H1 (cell line): ENCODE measurements around the gene THAP2. TPM values are rescaled to one million over a fixed set of nuclear protein-coding genes. Genes with fewer than 3 reads are reported as not detected.

Source experiments
- ASH2L ChIP-seq: fragments of 200-600, 300-600 bp; sonication (generic); IDR thresholded peaks from one replicate; pipeline ENCODE4 v1.7.1; 2017; ENCODE audit warnings: low read length
- HDAC6 ChIP-seq: IDR thresholded peaks from one replicate; pipeline ENCODE4 v1.7.1; 2012; ENCODE audit warnings: low read depth, mild to moderate bottlenecking, inconsistent platforms, low read length, moderate library complexity
- polyA plus RNA-seq, 7 experiments: library from polyadenylated mRNA; depleted of rRNA in 3 of 7; stranded (reverse) in 5 of 7; unstranded in 2 of 7; fragments of >200 nt in 5 of 7; fragments of 200-250 nt in 2 of 7; gene quantifications; 1 replicate in 5 of 7; 2 replicates in 1 of 7; 4 replicates in 1 of 7; pipeline versions ENCODE4 v1.2.1 to v1.2.3, GENCODE V29; 2011 to 2013; ENCODE audit warnings: missing spikeins in 2 of 7, mixed read lengths in 2 of 7
- small RNA-seq: library from polyadenylated mRNA; stranded (forward); fragments of <200 nt; extraction: miRNeasy Mini kit (QIAGEN cat#:217004); gene quantifications from one replicate; pipeline ENCODE3, GENCODE V24; 2013; ENCODE audit not compliant: insufficient read depth
- total RNA-seq: library from RNA; stranded (reverse); fragmentation: NEBNext Ultra II Directional; extraction: Animal tissue kit (Norgen Biotek cat#: 25700); gene quantifications from 2 replicates; pipeline ENCODE4 v1.2.1, GENCODE V29; 2021

The THAP2 gene
- total and polyA plus RNA-seq, 2 of the 8 experiments (the other 6 are each of a cell fraction or from before 2014, with no cell fraction given): 1.8 to 5.3 TPM

DNA sequence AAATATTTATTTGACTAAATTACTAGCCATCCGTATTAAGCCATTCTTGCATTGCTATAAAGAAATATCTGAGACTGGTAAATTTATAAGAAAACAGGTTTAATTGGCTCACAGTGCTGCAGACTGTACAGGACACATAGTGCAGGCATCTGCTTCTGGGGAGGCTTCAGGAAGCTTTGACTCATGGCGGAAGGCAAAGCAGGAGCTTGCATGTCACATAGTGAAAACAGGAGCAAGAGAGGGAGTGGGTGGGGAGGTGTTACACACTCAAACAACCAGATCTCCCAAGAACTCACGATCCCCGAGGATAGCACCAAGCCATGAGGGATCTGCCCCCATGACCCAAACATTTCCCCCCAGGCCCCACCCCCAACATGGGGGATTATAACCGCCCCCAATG lies 63.9 kb downstream of the THAP2 start (continued):
- no peak for TF ChIP-seq HDAC6
- no peak for TF ChIP-seq ASH2L

Small RNA genes lying within 50 kb of the gene (small RNA-seq; reads per million reads assigned to genes)
- gene RF00560: not detected

Other genes with a start within 250 kb of the THAP2 start
- 0.15 and 0.19 TPM in 2 replicates for gene LGR5, start 224.5 kb upstream of the THAP2 start, total RNA-seq
- 0.08 and 0.13 TPM in 2 replicates for gene LGR5, start 224.5 kb upstream of the THAP2 start, polyA plus RNA-seq (2011; rRNA removed)
- gene ZFC3H1, start 453 bp upstream of the THAP2 start, total RNA-seq: 29.7 and 32.4 TPM in 2 replicates
- gene ZFC3H1, start 453 bp upstream of the THAP2 start, polyA plus RNA-seq (2011; rRNA removed): 11.5 and 20.0 TPM in 2 replicates
- gene TMEM19, start 21.8 kb downstream of the THAP2 start, total RNA-seq: 12.6 and 14.7 TPM in 2 replicates
- 8.6 and 19.1 TPM in 2 replicates for gene TMEM19, start 21.8 kb downstream of the THAP2 start, polyA plus RNA-seq (2011; rRNA removed)
- gene RAB21, start 90.6 kb downstream of the THAP2 start, total RNA-seq: 44.1 and 47.2 TPM in 2 replicates
- gene RAB21, start 90.6 kb downstream of the THAP2 start, polyA plus RNA-seq (2011; rRNA removed): 1.1 and 1.2 TPM in 2 replicates
- gene TBC1D15, start 175.5 kb downstream of the THAP2 start, total RNA-seq: 45.1 and 46.1 TPM in 2 replicates
- gene TBC1D15, start 175.5 kb downstream of the THAP2 start, polyA plus RNA-seq (2011; rRNA removed): 6.9 and 13.5 TPM in 2 replicates